Measurements from ENCODE around the gene CHGA. TPM values are rescaled to one million over a fixed set of nuclear protein-coding genes. Genes with fewer than 3 reads are reported as not detected.

Gene CHGA
- total RNA-seq, 4 donors from 2014 or later: 0.55 TPM; not detected in 3

DNA sequence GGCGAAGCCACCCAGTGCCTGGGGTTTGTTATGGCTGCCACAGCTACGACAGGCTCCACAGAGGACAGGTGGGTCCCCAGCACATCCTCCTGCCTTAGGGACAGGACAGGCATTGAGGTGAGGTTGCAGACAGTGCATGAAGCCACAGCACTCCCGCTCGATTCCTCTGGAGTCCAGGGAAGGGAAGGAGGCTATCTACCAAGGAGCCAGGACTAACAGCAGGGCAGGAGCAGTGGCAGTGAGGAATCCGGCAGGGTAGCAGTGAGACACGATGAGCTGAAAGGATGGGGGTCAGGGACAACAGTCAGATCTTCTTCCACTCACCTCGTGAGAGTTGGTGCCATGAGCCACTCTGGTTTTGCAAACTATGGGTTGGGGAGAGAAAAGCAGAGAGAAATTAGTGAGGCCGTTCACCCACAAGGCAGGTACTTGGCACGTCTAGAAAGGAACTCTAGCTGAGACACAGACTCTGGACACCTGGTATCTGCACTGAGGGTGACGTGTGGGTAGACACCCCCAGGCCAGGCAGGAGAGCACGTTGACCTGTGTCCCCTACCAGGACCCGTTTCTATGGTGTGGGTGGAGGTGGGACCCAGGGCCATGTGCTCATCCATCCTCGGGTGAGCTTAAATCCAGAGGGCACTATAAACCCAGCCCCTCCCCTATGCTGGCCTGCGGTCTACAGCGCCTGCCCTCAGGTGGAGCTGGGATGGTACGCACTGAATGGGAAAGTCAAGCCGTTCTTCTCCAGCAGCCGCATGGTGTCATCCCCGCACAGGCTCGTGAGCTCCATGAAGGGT lies 39.3 kb downstream of the CHGA start:
- WGBS: 89% methylated on average over 17 of the region's 20 CpGs
- Histone ChIP-seq H3K4me1 (no peaks in the 10 kb centered on the region), H3K36me3 (peaks cover 33% of the 10 kb centered on the region), H3K27ac (no peak overlapping the region), H3K27me3 (no peaks in the 10 kb centered on the region), H3K4me3 (no peak overlapping the region), H3K9me3 (no peaks in the 10 kb centered on the region)
- DNase-seq (ENCODE audit: low spot score in 2 of 2): no peak
- TF ChIP-seq POLR2A (IDR thresholded peaks at IDR 0.05) (no peak), CTCF (IDR thresholded peaks at IDR 0.05) (no peak), EP300 (IDR thresholded peaks at IDR 0.05) (no peak), POLR2AphosphoS5 (IDR thresholded peaks at IDR 0.05) (no peak)

- TF ChIP-seq POLR2A (IDR thresholded peaks at IDR 0.05) (no peak), POLR2AphosphoS5 (IDR thresholded peaks at IDR 0.05) (no peak), CTCF (IDR thresholded peaks at IDR 0.05) (no peak), EP300 (IDR thresholded peaks at IDR 0.05) (no peak)
- WGBS: 95% methylated on average over 11 of the region's 11 CpGs
- Histone ChIP-seq H3K4me1 (no peaks in the 10 kb centered on the region), H3K4me3 (no peak overlapping the region), H3K27ac (no peak overlapping the region), H3K9me3 (no peaks in the 10 kb centered on the region), H3K27me3 (no peaks in the 10 kb centered on the region), H3K36me3 (peaks cover 28% of the 10 kb centered on the region)
- DNase-seq (ENCODE audit: low spot score in 2 of 2): no peak
Measured at GRCh38 chr14:92962831-92963095, 39.8 kb downstream of the CHGA start.

DNA sequence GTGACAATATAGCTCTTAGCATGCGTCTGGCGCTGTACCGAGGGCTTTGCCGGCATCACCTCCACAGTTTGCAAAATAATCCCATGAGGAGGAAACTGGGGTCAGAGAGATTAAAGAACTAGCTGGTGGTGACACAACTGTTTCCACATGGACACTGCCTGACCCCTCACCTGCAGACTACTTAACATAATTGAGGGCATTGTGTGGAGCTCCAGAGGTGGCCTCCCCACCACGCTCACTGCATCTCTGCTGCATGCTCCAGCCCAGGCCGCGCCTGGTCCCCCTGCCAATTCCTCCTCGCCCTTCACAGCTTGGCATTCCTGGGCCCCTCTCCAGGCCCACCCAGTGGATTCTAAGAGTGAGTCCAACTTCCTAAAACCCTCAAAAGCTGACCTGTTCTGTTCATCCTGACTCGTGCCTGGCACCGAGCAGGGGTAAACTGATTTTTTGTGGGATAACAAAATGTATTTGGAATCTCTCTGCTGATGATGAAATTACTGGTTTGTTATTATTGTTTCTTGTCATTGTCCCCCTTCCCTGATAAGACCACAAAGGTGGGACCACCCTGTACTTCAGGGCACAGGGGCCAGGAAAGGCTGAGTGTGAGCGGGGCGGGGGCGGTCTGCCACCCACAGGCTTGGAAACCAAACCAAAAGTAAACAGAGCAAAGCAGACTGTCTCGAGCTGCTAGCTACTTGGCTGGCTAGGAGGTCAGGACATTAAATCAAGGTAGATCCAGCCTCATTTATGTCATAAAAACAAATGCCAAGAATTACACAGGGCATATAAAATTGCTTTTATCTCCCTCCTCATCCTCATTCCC lies 40.6 kb downstream of the CHGA start:
- H3K27ac ChIP-seq: no peak overlapping the region
- DNase-seq (ENCODE audit: low spot score in 2 of 2): no peak
- H3K4me3 ChIP-seq: no peak overlapping the region
- no peaks in the 10 kb centered on the region for H3K27me3 ChIP-seq
- TF ChIP-seq EP300 (IDR thresholded peaks at IDR 0.05): no peak
- no peak for TF ChIP-seq POLR2A (IDR thresholded peaks at IDR 0.05)
- no peak for TF ChIP-seq POLR2AphosphoS5 (IDR thresholded peaks at IDR 0.05)
- no peak for TF ChIP-seq CTCF (IDR thresholded peaks at IDR 0.05)
- H3K9me3 ChIP-seq: no peaks in the 10 kb centered on the region
- H3K4me1 ChIP-seq: no peaks in the 10 kb centered on the region
- WGBS: 80% methylated on average over 14 of the region's 14 CpGs
- H3K36me3 ChIP-seq: peaks cover 21% of the 10 kb centered on the region

GRCh38 chr14:92964124-92965109 lies 41.5 kb downstream of the CHGA start:
- H3K4me3 ChIP-seq: no peak overlapping the region
- TF ChIP-seq POLR2A (IDR thresholded peaks at IDR 0.05) (no peak), CTCF (IDR thresholded peaks at IDR 0.05) (no peak), EP300 (IDR thresholded peaks at IDR 0.05) (no peak), POLR2AphosphoS5 (IDR thresholded peaks at IDR 0.05) (no peak)
- H3K9me3 ChIP-seq: no peaks in the 10 kb centered on the region
- no peaks in the 10 kb centered on the region for H3K27me3 ChIP-seq
- 85% methylated on average over 8 of the region's 12 CpGs for WGBS
- peaks cover 15% of the 10 kb centered on the region for H3K36me3 ChIP-seq
- no peaks in the 10 kb centered on the region for H3K4me1 ChIP-seq
- DNase-seq (ENCODE audit: low spot score in 2 of 2): no peak
- no peak overlapping the region for H3K27ac ChIP-seq
